DMS79 (cell line): ENCODE data around the gene BFSP1.

Experiments
- DNase-seq: peaks from one replicate; lab custom pipeline; 2025; lab: John Stamatoyannopoulos, UW

Gene BFSP1

DNA sequence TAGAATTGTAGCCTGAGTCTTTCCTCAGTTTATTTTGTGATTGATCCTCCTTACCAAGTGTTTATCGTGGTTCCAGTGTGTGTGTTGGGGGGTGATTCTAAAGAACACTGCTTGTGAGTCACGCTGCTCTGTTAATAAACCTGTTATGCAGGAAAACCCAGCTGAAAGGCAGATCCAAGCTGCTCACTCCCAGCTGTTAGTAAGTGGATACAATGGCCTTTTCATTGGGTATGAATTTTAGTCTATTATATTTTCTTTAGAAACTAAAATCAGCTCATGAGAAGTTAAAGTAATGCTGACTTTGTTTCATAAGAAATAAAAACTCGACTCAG, 26.5 kb upstream of the BFSP1 start:
- peak; percentile 62 for DNase-seq

DNA sequence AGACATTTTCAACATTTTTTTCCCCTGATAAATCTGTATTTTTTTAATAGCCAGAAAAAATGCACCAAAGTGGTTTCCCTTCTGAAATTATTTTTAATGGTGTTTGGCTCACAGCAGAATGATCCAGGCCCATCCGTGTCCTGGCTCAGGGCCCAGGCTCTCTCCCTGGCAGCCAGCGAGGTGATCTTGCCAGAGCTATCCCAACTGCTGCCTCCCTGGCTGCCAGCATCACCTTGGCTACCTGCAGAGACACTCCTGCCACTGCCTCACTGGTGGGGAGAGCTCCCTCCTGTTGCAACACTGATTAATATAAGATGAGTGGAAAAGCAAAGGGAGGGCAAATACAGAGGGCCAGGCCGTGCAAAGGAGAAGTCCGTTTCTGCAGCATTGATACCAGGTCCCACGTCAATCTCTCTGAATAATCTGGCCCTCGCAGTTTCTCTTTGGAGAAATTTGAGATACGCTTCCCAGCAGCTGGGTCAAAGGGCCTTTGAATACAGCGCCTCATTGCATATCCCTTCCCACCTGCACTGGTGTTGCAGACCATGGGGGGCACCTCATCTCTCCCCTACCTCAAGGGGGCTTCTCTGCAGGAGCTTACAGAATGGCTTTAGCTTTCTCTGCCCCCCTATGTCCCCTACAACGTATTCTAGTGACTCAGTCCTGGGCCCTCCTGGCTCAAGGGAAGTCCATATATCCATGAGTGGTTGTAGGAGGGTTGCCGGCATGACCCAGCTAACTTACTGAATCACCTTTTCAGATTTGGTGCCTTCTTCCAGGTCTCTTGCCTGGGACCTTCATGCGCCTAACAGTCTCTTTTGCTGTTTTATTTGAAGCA, 25.9 kb upstream of the BFSP1 start:
- DNase-seq = peak; percentile 49

DNA sequence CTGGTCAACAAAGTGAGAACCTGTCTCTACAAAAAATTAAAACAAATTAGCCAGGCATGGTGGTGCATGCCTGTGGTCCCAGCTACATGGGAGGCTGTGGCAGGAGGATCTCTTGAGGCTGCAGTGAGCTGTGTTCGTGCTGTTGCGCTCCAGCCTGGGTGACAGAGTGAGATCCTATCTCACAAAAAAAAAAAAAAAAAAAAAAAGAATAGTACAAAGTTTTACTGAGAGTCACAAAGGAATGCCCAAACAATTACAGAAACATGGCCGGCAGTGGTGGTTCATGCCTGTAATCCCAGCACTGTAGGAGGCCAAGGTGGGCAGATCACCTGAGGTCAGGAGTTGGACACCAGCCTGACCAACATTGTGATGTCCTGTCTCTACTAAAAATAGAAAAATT, 23.9 kb upstream of the BFSP1 start:
- DNase-seq = no peak

DNA sequence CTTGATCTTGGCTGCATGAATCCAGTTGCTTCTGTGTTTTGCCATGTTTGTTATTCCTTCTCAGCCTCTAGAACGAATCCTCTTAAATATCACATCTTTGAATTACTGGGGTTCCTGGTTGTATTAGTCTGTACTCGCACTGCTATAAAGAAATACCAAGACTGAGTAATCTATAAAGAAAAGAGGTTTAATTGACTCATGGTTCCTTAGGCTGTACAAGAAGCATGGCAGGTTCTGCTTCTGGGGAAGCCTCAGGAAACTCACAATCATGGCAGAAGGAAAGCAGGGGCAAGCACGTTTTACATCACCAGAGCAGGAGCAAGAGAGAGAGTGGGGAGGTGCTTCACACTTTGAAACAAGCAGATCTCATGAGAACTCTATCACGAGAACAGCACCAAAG, 18.0 kb upstream of the BFSP1 start:
- DNase-seq = no peak

DNA sequence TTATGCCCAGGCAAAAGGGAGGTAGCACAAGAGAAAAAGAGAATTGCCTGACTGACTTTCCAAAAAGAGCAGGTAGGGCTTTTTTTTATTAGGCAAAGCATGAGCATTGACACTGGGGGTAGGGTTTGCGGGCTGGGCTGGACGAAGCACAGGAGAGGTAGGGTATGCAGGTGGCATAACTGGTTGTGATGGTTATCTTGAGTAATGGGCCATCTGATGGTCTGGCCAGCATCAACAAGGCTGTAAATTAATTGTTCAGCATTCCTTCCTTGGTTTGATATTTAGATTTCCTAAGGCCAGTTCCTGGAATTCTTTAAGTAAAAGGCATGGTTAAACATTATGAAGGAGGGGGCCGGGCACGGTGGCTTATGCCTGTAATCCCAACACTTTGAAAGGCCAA, 13.9 kb upstream of the BFSP1 start:
- DNase-seq = no peak

DNA sequence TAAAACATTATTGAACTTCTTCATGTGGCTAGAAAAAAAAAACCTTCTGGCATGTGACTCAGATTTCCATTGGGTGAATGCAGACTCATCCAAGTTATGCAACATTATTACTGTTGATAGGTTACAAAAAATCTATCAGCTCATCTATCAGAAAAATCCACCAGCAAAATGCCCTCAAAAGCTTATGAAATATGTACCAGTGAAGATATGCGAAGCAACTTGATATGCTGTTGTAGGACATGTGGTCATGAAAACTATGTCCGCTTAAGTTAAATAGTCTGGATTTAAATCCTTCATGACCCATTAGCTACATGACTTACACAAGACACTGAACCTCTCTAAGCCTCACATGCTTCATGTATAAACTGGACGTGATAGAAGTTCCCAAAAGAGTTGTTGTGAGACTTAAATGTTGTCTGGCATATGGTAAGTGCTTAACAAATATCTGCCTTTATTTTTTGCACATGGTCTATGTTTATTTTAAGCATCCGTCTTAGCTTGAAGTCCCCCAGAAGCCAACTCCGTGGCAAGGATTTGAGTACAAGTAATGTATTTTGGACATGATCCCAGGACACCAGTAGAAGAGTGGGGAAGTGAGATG, 12.5 kb upstream of the BFSP1 start:
- no peak for DNase-seq

DNA sequence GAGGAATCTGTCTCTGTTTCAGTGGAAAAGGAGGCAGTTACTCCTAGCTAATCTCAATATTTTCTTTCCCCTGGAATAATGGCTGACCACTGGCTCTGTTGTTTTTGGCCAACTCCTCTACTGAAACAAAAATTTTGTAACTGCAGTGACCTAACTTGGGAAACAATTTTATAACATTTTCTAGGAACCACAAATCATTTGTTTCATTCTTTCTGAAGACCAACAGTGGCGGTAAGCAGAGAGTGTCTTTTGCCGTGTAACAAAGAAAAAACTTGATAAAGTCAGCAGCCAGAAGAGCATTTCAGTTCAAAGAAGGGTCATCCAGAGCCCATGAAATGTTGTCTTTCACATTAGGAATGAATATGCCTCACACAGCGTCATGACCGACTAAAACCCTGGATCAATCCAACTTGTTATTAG, 11.8 kb upstream of the BFSP1 start:
- DNase-seq = no peak

DNA sequence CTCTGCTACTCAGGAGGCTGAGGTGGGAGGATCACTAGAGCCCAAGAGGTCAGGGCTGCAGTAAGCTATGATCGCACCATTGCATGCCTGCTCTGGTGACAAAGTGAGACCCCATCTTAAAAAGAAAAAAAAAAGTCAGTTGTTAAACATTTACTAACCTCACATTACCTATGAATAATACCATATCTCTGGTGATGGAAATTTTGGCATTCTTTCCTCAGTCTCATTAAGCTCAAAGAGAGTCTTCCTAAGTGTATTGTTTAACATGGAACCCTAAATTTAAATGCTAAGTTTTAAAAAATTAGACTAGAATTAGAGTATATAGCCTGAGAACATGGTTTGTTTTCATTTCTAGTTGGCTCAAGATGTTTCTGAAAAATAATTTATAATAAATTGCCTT, 11.3 kb upstream of the BFSP1 start:
- no peak for DNase-seq

DNA sequence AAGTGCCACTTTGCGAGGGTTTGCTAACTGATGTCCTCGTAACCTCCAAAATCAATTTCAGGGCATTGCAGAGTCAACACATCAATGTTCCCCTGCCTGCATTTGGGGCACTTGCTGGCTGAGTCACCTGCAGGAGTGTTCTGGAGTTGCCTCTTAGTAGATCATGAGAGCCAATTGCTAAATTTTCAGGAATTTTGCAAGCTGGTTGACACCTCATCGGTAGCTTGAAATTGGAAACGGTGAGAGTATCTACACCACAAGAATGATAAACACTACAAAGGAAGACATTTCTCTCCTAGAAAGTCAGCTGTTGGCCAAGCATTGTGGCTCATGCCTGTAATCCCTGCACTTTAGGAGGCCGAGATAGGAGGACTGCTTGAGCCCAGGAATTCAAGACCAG, 10.8 kb upstream of the BFSP1 start:
- no peak for DNase-seq

DNA sequence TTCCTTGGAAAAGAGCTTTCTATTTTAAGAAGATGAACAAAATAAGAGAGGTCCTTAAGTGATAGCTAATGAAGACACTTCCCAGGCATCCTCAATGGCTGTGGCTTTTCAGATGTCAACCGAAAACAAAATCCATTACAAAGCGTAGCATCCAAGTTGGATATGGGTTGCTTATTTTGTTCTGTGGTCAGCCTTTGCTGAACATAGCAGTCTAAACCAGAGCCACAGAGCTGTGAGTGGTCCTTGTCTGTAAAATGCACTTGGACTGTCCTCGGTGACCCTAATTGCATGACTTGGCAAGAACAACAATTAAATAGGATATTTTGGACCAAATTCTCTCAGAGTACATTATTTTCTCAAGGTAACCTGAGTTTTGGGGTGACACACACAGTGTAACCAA, 10.4 kb upstream of the BFSP1 start:
- no peak for DNase-seq

DNA sequence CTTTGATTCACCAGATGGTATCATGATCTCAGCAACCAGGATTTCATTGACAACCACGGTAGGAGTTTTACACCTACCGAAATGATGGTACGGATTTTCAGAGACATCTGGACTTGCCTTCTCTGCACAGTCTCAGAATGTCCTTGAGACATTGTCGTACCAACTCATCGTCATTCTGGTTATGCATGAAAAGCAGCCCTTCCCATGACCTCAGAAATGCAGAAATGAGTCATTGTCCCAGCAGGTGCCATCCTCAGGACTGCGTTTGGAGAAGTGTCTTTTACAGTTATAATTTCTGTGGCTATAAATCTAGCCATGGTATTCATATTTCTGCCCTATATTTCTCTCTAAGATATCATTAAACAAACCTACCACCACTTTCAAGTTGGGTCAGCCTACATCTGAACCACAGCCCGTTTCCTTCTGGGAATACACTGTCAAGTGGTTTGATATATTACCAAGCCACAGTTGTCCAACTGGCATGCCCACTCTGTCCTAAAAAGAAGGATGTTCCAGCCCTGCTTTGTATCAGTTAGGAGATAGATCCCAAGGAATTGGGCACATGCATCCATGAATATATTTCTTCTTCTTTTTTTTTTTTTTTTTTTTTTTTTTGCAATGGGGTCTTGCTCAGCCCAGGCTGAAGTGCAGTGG, 7.5 kb upstream of the BFSP1 start:
- no peak for DNase-seq

DNA sequence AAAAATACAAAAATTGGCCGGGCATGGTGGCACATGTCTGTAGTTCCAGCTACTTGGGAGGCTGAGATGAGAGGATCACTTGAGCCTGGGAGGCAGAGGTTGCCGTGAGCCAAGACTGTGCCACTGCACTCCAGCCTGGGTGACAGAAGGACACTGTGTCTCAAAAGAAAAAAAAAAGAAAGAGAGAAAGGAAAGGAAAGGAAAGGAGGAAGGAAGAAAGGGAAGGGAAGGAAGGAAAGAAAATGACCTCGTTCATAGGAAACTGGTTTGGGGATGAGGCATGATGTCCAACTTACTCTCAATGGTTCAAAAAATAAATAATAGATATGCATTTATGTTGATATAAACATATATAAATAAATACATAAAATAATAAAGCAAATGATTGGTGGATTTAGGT, 6.8 kb upstream of the BFSP1 start:
- no peak for DNase-seq

DNA sequence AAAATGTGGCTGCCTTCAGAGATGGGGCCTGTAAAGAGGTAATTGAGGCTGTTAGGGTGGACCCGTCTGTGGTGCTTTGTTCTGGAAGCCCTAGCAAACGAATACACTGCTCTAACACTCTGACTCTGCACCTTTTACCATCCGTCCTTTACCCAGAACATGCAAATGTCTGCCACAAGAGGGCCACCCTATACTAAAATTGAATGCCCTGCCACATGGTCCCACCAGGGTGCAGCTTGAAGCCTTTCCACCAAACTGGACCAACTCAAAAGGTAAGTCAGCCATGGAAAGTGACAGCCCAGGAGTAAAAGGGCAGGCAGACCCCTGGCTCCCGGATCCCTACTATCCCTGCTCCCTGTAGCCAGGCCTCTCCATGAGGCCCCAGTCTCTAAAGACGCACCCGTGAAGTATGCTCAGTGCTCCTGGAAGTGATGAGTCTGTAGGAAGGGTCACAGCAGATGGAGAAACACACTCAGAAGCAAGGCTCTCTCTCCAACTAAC, 5.8 kb upstream of the BFSP1 start:
- peak; percentile 25 for DNase-seq

DNA sequence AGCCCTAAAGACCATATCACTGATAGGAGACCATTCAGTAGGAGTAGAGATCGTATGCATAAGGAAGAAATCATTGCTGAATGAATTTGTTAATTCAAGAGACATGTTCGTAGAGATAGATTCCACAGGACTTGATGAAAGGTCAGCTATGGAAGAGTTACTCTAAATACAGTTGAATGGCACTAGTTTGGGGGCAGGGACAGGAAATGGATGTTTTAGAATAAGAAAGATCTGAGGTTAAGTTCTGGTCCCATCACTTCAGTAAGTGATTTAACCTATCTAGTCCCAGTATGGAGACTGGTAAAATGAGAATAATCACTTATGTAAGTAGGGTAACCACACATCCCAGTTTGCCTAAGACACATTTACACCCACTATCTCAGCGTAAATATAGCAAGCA, 2.9 kb upstream of the BFSP1 start:
- DNase-seq = no peak

DNA sequence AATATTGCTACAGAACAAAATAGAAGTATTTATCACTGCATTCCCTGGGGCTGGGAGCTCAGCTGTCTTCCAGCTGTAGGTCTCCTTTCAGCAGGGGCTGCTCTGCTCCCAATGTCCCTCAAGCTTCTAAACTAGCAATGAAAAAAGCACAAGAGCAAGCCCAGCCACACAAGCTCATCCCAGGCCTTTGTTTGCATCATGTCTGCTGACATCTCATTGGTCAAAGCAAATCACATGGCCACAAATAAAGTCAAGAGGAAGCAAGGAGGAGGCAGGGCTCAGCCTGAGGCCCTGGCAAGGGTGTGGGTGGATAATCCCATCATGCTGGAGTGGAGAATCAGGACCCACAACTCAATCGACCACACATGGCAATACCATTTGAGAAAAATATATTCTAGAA, 2.2 kb upstream of the BFSP1 start:
- DNase-seq = no peak

DNA sequence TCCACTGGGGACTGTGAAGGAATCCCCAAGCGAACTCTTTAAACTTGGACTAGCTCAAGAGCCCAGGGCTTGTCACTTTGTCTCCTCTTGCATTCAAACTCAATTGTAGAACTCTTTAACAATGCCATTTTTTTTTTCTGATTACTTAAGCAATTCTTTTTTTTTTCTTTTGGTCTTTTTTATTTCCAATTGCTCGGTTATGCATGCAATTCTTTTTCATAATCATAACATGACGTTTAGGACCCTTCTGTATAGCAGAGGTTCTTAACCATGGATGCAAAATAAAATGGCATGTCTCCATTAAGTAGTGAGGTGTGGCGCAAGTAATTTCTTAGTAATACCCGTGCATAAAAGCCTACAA, 466 bp upstream of the BFSP1 start:
- DNase-seq = no peak

DNA sequence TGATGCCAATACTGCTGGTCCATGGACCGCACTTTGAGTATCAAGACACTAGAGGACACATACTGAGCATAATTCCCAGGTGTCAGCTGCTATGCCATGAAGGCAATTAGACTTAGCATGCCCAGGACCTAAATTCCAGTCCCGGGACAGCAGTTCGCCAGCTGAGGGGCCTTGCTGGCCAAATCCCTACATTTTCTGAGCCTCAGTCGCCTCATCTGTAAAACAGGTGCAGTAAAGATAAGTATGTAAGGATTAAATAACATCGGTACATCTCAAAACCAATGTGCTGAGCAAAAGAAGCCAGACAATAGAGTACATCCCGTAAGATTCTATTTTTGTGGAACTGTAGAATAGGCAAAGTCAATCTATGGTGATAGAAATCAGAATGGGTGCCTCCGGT, 1.0 kb downstream of the BFSP1 start:
- no peak for DNase-seq

DNA sequence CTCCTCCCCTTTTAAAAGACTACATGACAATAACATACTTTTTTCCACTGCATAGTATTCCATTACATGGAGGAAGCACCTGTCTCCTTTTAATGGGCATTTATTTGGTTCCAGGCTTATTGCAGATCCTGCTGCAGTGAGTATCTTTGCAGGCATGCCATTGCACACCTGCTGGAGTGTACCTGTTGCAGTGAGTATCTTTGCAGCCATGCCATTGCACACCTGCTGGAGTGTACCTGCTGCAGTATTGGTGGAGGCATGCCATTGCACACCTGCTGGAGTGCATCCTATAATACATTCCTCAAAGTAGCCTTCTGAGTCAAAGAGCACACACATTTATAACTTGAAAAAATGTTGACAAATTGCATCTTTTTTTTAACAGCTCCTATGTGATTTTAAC, 1.6 kb downstream of the BFSP1 start:
- no peak for DNase-seq

DNA sequence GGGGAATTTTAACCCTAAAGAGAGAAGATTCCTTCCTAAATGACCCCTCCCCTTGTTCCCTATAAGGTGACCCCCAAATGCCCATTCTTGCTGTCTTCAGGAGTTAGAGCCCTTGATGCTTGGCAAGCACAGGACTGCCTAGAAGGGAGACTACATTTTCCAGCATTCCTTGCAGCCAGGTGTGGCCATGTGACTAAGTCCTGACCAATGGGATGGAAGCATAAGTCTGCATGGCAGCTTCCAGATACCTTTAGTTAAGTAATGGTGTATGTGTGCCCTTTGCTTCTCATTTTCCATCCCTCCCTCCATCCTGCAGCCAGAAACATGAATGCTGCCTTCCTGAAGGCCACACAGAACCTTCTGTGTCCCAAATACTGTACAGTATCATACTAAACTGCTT, 5.5 kb downstream of the BFSP1 start:
- no peak for DNase-seq

DNA sequence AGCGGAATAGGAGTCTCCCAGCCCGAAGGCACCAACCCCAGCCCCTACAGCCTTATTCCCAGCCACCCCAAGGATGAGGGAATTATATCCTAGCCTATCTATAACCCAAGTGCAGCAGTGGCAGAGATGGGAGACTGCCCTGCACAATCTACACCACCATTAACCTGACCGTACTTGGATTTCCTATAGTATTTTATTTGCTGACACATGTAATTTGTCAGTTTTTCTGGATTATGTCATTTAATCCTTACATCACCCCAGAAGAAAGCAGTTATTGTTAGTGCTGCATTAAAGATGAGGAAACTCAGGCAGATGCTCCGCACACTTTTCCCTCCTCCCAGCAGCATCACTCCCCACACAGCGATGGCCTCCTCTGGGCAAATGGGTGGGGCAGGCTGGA, 6.0 kb downstream of the BFSP1 start:
- DNase-seq = no peak

DNA sequence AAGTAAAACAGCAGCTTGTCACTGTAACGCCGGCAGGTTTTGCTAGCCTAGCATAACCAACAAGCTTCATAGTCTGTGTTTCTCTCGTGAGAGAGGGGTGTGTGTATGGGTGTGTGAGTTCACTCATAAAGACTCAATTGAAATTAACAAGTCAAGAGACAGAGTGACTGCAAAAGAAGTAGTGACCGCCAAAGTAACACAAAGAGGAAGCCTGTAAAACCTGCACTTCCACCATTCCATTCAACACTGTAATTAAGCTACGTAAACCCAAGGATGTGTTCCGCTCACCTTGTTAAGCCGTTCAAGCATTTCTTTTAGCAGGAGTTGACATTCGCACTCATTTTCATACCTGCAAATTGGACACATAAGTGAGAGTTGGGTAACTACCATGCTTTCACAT, 6.6 kb downstream of the BFSP1 start:
- peak; percentile 38 for DNase-seq

DNA sequence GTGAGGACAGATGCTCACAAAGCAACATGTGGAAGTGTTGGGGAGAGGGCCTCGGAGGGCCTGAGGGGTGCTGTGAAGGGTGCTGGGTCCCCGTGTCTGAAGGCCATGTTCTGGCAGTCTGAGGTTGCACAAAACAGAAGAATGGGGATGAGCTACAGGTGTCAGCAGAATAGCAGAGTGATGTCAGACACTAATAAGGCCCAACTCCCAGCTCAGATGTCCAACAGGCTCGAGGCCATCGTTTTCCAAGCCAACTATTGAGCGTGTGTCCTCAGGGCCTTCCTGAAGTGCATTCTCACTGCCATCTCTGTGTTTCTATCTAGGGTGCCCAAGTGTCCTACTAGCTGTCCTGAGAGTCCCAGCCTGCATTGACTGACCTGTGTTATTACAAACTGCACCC, 7.9 kb downstream of the BFSP1 start:
- DNase-seq = no peak

DNA sequence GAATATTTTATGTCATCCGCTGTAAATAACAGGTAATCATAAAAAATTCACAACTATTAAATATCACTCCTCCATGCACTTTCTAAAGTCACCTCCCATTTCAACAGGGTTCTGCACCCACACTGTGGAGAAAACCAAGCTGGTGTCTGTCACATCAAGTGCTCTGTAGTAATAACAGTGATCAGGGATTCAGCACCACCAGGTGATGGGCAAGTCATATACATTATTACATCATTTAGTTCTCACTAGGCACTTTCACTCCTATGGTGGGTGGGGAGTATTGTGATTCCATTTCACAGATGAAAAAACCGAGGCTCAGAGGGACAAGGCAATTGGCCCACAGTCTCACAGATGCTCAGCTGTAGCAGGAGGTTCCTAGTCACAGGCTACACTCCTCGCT, 8.7 kb downstream of the BFSP1 start:
- no peak for DNase-seq

DNA sequence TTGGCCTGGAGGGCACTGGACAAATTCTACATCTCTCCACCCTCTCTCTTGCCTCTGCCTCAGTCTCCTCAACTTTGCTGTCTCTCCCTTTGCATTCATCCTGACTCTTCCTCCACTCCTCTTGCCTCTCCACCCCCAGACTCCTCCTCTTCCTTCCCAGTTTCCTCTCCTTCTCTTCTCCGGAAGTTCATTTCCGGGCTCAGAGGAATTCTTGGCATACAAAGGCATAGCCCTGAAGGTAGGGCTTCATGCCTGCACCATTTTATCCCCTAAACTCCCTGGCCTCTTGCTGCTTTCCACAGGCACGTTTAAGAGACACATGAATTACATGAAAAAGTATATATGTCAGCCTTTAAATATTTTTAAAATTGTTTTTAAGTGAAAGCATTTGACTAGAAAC, 10.6 kb downstream of the BFSP1 start:
- DNase-seq = no peak
